ENCODE results near the gene SLC24A3.

Gene SLC24A3

GRCh38 chr20:19244291-19244690 lies 31.8 kb downstream of the SLC24A3 start:
- DNase-seq, result no peak

- no peak for DNase-seq
These were observed 36.9 kb downstream of the SLC24A3 start for GRCh38 chr20:19249106-19249879.

GRCh38 chr20:19250346-19250745 lies 37.9 kb downstream of the SLC24A3 start:
- no peak for DNase-seq

GRCh38 chr20:19251506-19251905 lies 39.1 kb downstream of the SLC24A3 start:
- no peak for DNase-seq

DNA sequence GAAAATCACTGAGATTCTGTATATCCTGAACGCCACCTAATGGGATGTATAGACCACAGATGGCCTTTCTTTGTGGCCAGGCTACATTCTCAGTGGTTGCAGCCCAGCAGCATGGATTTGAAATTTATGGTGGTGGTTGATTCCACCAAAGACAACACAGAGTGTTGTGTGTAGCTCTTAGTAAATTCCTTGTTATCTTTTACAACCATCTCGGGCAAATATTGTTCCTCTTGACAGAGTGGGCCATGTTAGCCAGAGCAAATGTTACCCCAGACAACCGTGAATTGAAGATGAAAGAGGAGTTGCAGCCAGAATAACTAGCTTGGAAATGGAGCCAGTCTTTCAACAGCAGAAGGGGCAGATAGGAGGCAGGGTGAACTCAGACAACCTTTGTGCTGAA lies 39.5 kb downstream of the SLC24A3 start:
- DNase-seq, result no peak

DNA sequence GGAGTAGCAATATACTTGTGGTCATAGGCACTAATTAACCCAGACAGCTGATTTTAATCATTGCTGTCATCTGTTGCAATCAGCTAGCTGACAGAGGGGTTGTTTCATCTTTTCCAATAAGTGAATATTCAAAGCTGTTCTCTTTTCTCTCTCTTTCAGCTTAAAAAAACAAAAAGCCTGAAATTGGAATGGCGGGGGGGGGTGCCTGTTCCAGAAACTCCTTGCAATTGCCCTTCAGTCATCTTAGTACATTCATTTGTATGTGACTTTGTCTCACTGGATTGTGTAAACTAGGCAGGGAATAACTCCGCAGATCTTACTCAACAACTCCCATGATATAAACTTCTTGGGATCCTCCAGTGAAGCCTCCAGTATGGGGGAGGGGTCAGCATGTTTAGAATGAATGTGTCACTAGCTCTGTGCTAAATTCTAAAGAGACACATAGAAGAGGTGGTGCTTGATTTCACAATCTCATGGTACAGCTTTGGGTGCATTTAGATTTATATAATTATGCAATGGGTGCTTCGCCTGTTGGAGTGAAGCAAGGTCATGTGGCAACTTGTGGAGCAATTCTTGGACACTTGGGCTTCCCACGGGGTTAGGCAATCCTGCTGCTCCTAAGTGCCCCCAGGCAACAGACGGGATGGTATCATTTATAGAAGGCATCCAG lies 40.1 kb downstream of the SLC24A3 start:
- no peak for DNase-seq

DNA sequence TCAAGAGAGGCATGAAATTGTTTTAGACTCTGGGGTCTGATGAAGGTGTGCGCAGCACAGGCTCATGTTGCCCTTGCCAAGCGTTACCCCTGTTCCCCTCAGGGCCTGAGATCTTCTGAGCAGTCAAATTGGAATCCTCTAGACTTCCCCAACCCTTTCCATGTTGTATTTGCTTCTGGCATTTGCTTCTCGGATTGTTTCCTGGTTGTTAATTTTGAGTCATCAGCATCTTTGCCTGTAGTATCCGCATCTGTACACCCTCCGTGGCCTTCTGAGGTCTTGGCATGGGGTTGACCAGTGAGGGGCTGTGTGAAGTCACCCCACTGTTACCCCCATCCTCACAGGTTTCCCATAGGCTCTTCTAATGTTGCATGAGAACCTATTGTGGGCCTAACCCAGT lies 40.9 kb downstream of the SLC24A3 start:
- no peak for DNase-seq

- no peak for DNase-seq
These were observed 41.7 kb downstream of the SLC24A3 start for GRCh38 chr20:19253916-19254820.

- DNase-seq, result no peak
These were observed 42.5 kb downstream of the SLC24A3 start for GRCh38 chr20:19254956-19255355.

GRCh38 chr20:19256085-19256484 lies 43.6 kb downstream of the SLC24A3 start:
- DNase-seq, result no peak

- DNase-seq, result no peak
These were observed 44.6 kb downstream of the SLC24A3 start for GRCh38 chr20:19256906-19257595.

DNA sequence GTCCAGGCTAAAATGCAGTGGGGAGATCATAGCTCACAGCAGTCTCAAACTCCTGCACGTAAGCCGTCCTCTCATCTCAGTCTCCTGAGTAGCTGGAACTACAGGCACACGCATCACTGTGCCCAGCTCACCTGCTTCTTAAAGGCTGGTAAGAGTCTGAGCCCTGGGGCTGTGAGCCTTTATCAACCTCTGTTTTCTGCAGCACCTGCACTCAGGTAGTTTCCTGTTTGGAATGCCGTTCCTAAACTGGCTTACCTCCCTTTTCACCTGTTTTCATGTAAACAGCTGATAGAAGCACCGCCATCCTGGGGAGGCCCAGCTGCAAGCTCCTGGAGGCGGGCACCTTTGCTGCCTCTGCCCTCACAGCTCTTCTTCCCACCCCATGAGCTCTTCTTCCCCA lies 45.4 kb downstream of the SLC24A3 start:
- no peak for DNase-seq

DNA sequence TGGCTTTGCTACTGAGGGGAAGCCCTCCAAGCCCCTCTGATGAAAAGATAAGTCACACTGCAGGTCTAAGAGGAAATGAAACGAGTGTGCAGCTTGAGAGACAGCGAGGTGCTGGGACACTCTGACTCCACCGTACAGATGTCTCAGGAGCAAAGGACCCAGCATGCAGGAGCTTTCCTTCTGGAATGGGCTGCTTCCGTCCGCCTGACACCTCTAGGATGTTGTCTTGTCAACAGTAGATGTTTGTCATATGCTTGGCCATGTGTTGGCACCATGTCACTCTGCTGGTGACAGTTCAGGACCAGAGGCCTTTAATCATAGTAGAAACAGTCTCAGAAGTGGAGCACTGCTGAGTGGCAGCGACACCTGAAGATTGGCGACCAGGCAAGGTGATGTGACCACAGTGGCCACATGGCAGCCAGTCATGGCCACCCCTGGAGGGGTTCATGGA lies 46.7 kb downstream of the SLC24A3 start:
- DNase-seq, result no peak

- peak; percentile 0 for DNase-seq
These were observed 48.1 kb downstream of the SLC24A3 start for GRCh38 chr20:19260412-19261090.

DNA sequence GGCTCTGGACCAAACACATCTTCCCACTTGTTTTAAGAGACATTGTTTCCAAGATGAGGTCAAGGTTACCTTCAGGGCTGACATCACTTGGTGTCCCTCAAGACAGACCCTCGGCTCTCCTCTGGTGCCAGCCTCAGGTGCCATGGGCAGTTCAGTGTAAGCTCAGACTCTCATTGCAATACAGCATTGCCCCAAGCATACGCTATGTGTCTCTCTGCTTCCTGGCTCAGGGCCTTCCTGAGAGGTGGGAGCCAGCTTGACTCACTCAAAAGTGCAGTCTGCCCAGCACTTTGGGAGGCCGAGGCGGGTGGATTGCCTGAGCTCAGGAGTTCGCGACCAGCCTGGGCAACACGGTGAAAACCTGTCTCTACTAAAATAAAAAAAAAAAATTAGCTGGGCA lies 51.7 kb downstream of the SLC24A3 start:
- no peak for DNase-seq

DNA sequence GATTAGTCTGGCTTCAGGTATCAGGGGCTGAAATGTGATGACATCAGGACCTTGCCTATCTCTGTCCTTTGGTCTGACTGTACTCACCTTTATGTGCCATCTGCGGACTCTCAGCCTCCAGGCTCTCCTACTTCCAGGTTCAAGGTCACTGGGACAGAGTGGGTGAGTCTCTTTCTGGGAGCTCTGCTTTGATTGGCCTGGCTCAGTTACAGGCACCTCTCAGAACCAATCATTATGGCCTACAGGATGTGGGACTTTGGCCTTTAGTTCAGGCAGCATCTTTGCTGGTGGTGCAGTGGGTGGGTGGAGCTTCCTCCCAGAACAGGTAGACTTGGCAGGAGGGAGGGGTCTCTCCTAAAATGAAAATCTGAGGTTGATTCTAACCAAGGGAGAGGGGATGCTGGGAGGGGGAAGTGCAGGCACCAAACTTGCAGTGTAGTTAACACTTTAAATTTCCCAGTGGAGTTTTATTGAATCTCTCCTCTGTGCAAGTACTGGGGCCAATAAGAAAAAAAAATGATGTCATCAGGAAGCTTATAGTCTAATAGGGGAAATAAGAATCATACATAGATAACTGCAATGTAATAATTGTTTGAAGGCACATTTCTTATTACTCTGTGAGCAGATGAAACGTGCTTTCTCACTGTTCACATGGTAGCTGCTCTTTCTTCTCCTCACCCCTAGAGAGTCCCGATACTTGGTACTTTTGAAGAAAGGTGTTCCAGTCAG lies 53.4 kb downstream of the SLC24A3 start:
- DNase-seq, result no peak

DNA sequence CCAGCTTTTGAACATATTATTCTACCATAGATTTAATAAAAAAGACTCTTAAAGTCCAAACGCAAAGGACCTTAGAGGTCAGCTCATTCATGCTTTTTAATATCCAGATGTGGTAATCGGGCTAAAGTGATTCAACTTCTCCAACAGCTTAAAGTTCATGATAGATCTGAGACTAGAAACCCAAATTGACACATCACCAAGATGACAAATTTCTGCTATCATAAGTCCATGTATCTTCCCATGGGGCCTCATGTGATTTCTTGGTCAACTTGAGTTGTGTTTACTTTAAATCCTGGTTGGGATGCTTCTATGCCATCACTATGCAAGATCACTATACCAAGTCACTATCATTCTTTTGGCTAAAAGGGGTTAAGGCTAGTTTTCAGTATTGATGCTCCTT lies 56.0 kb downstream of the SLC24A3 start:
- DNase-seq, result no peak

DNA sequence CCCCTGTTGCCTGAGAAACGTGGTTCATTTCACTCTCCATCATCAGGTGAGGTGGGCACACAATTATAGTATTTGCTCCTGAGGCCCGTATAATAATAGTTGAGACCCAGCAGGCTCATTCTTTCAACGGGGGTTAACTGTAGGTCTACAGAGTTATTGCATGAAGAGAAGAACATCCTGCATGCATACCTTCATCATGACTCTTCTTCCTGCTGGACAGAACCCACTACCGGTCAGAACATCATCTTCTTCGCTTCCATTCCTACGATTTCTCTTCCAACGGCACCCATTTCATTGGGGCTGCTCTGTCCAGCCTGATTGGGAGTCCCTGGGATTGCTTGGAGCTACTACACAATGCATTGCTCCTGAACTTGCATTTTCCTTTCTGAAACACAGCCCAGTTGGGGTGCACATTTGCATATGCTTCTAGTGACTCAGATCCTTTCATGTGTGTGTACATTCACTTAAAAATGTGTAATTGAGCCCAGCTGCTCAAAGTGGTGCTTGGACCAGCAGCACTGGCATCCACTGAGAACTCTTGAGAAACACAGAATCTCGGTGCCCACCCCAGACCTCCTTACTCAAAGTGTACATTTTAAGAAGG lies 57.4 kb downstream of the SLC24A3 start:
- DNase-seq, result no peak

DNA sequence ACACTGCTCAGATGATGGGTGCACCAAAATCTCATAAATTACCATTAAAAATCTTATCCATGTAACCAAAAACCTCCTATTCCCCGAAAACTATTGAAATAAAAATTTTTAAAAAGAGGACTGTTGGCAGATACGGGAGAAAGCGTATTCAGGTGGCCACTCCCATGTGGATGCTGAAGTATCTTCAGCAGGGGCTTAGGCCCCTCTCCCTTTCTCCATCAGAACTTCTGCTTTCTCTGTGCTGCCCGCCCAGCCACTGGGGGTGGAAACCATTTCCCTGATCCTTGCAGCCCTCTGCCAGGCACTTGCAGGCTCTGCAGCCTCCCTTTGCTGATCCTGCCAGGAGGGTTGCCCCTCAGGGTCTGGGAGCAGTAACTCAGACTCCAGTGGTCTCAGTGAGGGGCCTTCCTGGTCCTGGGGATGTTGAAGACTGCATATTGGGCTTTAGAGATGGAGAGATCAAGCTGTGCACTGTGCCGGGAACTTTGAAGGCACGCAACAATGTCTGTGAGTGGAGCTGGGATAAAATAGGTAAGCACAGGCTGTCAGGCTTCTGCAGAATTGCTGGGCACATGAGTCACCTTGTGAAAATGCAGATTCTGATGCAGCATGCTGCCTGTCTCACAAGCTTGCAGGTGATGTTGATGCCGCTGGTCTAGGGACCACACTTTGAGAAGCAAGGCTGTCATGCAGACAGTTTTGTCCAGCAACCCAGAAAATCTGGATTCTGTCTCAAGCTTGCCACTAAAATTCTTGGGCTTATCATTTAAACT lies 59.6 kb downstream of the SLC24A3 start:
- no peak for DNase-seq

DNA sequence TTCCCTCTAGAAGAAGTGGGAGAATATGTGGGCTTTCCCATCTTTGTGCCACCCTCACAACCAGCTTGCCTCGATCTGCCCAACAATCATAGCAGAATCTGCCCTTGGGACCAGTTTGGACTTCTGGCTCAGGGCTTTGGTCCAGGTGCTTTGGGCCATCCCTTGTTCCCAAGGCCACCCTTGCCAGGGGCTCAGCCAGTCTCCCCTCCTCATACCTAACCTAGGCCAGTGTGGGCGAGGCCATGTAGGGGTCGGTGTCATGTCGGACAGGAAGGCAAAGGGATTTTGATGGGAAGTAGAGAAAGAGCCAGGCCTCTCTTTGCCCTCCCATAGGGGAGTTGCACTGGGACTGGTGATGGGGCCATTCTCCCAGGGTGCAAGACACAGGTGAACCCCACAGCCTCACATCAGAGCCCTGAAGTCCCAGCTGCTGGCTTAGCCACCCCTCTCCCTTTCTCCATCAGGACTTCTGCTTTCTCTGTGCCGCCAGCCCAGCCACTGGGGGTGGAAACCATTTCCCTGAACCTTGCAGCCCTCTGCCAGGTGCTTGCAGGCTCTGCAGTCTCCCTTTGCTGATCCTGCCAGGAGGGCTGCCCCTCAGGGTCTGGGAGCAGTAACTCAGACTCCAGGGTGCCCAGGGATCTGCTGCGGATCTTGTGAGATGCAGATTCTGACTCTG lies 60.7 kb downstream of the SLC24A3 start:
- DNase-seq, result no peak

Measured in activated CD4-positive, alpha-beta T cell treated with anti-CD3 and anti-CD28 coated beads, Interleukin-2, amount 50 U/mL, for 16 hours (primary cell).